Upper lobe of left lung (tissue), 4 donors: ENCODE measurements around the gene HSPBP1.

Experiments
- CTCF ChIP-seq, 6 experiments: fragments of 450-650 bp in 4 of 6; fragments of 200-600 bp in 2 of 6; sonication (generic) in 2 of 6; IDR thresholded peaks; one replicate each; pipeline ENCODE4 v1.5.1; 2016 to 2019; ENCODE audit warnings: antibody characterized with exemption in 6 of 6
- EP300 ChIP-seq, 4 donors: sonication (generic); formaldehyde crosslinking; IDR thresholded peaks; one replicate each; pipeline ENCODE4 v1.5.1; 2017; ENCODE audit warnings: antibody characterized with exemption in 4 of 4, control low read depth in 2 of 4
- POLR2A ChIP-seq, 4 donors: fragments of 450-650 bp; IDR thresholded peaks; one replicate each; pipeline ENCODE4 v1.5.1; 2016 to 2017; ENCODE audit warnings: antibody characterized with exemption in 4 of 4, mild to moderate bottlenecking in 2 of 4

GRCh38 chr19:55241143-55241934 lies 38.6 kb downstream of the HSPBP1 start:
- TF ChIP-seq CTCF (IDR thresholded peaks at IDR 0.05): no peak
- TF ChIP-seq EP300 (IDR thresholded peaks at IDR 0.05): no peak
- TF ChIP-seq POLR2A (IDR thresholded peaks at IDR 0.05): no peak
